K562 (cell line): ENCODE results near the gene ISYNA1. TPM values are rescaled to one million over a fixed set of nuclear protein-coding genes. Genes with fewer than 3 reads are reported as not detected.

Experiments used
- ADNP ChIP-seq: fragments of 200-800 bp; sonication (Bioruptor generic); IDR thresholded peaks from 2 replicates; pipeline ENCODE4 v1.6.1; 2016; ENCODE audit warnings: missing genetic modification characterization, missing compliant biosample characterization
- BMI1 ChIP-seq: fragments of 150-350 bp; IDR thresholded peaks from 2 replicates; pipeline ENCODE4 v1.6.1; 2014; ENCODE audit warnings: low read length
- CTBP1 ChIP-seq: fragments of 450-650 bp; IDR thresholded peaks from 2 replicates; pipeline ENCODE4 v1.6.1; 2016; ENCODE audit warnings: borderline replicate concordance
- DPF2 ChIP-seq: fragments of 450-650 bp; IDR thresholded peaks from 2 replicates; pipeline ENCODE4 v1.6.1; 2016
- FOXK1 ChIP-seq: sonication (generic); formaldehyde crosslinking; IDR thresholded peaks from 2 replicates; pipeline ENCODE4 v1.8.0; 2022; ENCODE audit warnings: missing genetic modification reagents, mild to moderate bottlenecking, borderline replicate concordance
- HDAC6 ChIP-seq: IDR thresholded peaks from 2 replicates; pipeline ENCODE4 v1.6.1; 2012; ENCODE audit warnings: low read depth, mild to moderate bottlenecking, control low read depth, inconsistent platforms, low read length, moderate library complexity
- HEY1 ChIP-seq: fragments of 250-450 bp; sonication (Bioruptor Pico); IDR thresholded peaks from 2 replicates; pipeline ENCODE4 v1.5.0; 2020; ENCODE audit warnings: mild to moderate bottlenecking, moderate library complexity, borderline replicate concordance
- JUNB ChIP-seq: fragments of 450-650 bp; formaldehyde crosslinking; conservative IDR thresholded peaks from 2 replicates; pipeline ENCODE4 v1.4.0; 2020; ENCODE audit warnings: mild to moderate bottlenecking
- MIER1 ChIP-seq: fragments of 450-650 bp; IDR thresholded peaks from 2 replicates; pipeline ENCODE4 v1.6.1; 2016; ENCODE audit warnings: antibody characterized with exemption, mild to moderate bottlenecking, low read depth
- NCOA2 ChIP-seq, 2 experiments: fragments of 450-650 bp; IDR thresholded peaks; 2 replicates each; pipeline ENCODE4 v1.6.1; 2018; ENCODE audit warnings: mild to moderate bottlenecking in 2 of 2, moderate library complexity in 1 of 2; ENCODE audit not compliant: partially characterized antibody in 2 of 2
- TAL1 ChIP-seq: fragments of 450-650 bp; IDR thresholded peaks from 2 replicates; pipeline ENCODE4 v1.6.1; 2016; ENCODE audit warnings: mild to moderate bottlenecking
- UBTF ChIP-seq, 2 experiments: IDR thresholded peaks; 2 replicates each; pipeline ENCODE4 v1.6.1; 2012; ENCODE audit warnings: improper control_type of control experiment in 2 of 2, low read depth in 2 of 2, low read length in 2 of 2, borderline replicate concordance in 1 of 2
- WHSC1 ChIP-seq: IDR thresholded peaks from one replicate; pipeline ENCODE4 v1.6.1; 2012; ENCODE audit warnings: low read length, control low read depth, inconsistent platforms
- ZFP30 ChIP-seq: fragments of 250-450 bp; sonication (Bioruptor Pico); IDR thresholded peaks from 2 replicates; pipeline ENCODE4 v1.8.0; 2022; ENCODE audit warnings: moderate library complexity, mild to moderate bottlenecking, inconsistent platforms, borderline replicate concordance
- ZFP36 ChIP-seq: fragments of 150-350 bp; IDR thresholded peaks from 2 replicates; pipeline ENCODE4 v1.6.1; 2018; ENCODE audit warnings: low read length, low read depth; ENCODE audit not compliant: partially characterized antibody
- ZHX1 ChIP-seq: fragments of 150-350 bp; conservative IDR thresholded peaks from 2 replicates; pipeline ENCODE4 v1.6.1; 2014; ENCODE audit warnings: low read length
- ZNF212 ChIP-seq: fragments of 450-650 bp; formaldehyde crosslinking; IDR thresholded peaks from 2 replicates; pipeline ENCODE4 v1.4.0; 2020; ENCODE audit warnings: mild to moderate bottlenecking
- ZNF584 ChIP-seq: fragments of 200-800 bp; sonication (Bioruptor generic); IDR thresholded peaks from 2 replicates; pipeline ENCODE4 v1.6.1; 2016; ENCODE audit warnings: low read depth, mild to moderate bottlenecking, missing genetic modification characterization, missing compliant biosample characterization
- ZSCAN29 ChIP-seq: fragments of 450-650 bp; IDR thresholded peaks from 2 replicates; pipeline ENCODE4 v1.6.1; 2017
- polyA plus RNA-seq, 8 experiments: library from polyadenylated mRNA; depleted of rRNA in 4 of 8; stranded (reverse) in 5 of 8; unstranded in 3 of 8; fragments of >200 nt; fragmentation: Nextera tagmentation in 2 of 8; fragmentation: Illumina TruSeq in 1 of 8; extraction: Ambion mirVana in 2 of 8; extraction: Trizol in 1 of 8; gene quantifications; 2 replicates each; pipeline versions ENCODE4 v1.2.1 to v1.2.3, GENCODE V29; 2011 to 2014; ENCODE audit warnings: inconsistent platforms in 1 of 8, missing spikeins in 1 of 8
- total RNA-seq, 7 experiments: library from RNA; depleted of rRNA in 6 of 7; stranded (reverse); fragments of >200 nt in 6 of 7; fragmentation: Illumina TruSeq in 2 of 7; extraction: Trizol in 2 of 7; gene quantifications; 2 replicates each; pipeline versions ENCODE4 v1.2.1 to v1.2.3, GENCODE V29; 2011 to 2021; ENCODE audit warnings: low replicate concordance in 1 of 7

Gene ISYNA1
- total and polyA plus RNA-seq, 9 of the 15 experiments (the other 6 are each of a cell fraction or from before 2014, with no cell fraction given) = 21.8 to 460 (median 93.2) TPM

GRCh38 chr19:18385675-18386542 is 52.0 kb downstream of the ISYNA1 start, which contains the start of gene GDF15 (continued):
- no peak for TF ChIP-seq ZFP30 (CRISPR knock-in tag)
- TF ChIP-seq UBTF (IDR thresholded peaks at IDR 0.05; ENCODE audit: borderline replicate concordance in 1 of 2, low read depth in 2 of 2, low read length in 2 of 2) = peak; percentile 83 to 97
- TF ChIP-seq MIER1 = no peak
- peak; percentile 86; the same call in 1 of the 2 replicates for TF ChIP-seq ZHX1
- TF ChIP-seq ZNF584 (CRISPR knock-in tag) = no peak; the same call in 1 of the 2 replicates
- TF ChIP-seq CTBP1 = peak; percentile 95
- TF ChIP-seq WHSC1 = no peak
- no peak for TF ChIP-seq TAL1
- TF ChIP-seq NCOA2 (IDR thresholded peaks at IDR 0.05; ENCODE audit: partially characterized antibody in 2 of 2) = no peak
- TF ChIP-seq HEY1 = peak; percentile 5; the same call in 1 of the 2 replicates
- no peak for TF ChIP-seq JUNB (CRISPR knock-in tag)
- no peak for TF ChIP-seq ZSCAN29
- TF ChIP-seq HDAC6 = peak; percentile 93
- TF ChIP-seq ZNF212 = no peak
- TF ChIP-seq ADNP (tag) = peak; percentile 91
- TF ChIP-seq DPF2 = peak; percentile 38
- TF ChIP-seq FOXK1 (CRISPR knock-in tag) = no peak
- peak; percentile 55 for TF ChIP-seq ZFP36
- peak; percentile 24; the same call in 1 of the 2 replicates for TF ChIP-seq BMI1
